D721Med (cell line): ENCODE data around the gene WWTR1.

Experiments used
- DNase-seq: peaks from one replicate; pipeline ENCODE4 v3.0.0; 2011; ENCODE audit warnings: low spot score; ENCODE audit not compliant: insufficient read length
- FAIRE-seq: peaks from 2 replicates; lab custom pipeline; 2011; peaks lifted over from hg19 to GRCh38; lab: Jason Lieb, UNC
- CTCF ChIP-seq: IDR thresholded peaks from 2 replicates; pipeline ENCODE4 v1.5.1; 2012; ENCODE audit warnings: mild to moderate bottlenecking, control low read depth; ENCODE audit not compliant: insufficient read depth; ENCODE audit errors: missing control alignments

The WWTR1 gene

GRCh38 chr3:149647285-149647684 is 10.5 kb downstream of the WWTR1 start:
- TF ChIP-seq CTCF: no peak
- no peak for DNase-seq
- FAIRE-seq: no peak

- FAIRE-seq: no peak
- no peak for TF ChIP-seq CTCF
- DNase-seq: no peak
These were observed 11.6 kb downstream of the WWTR1 start for GRCh38 chr3:149646181-149646766.

GRCh38 chr3:149643963-149644362 is 13.9 kb downstream of the WWTR1 start:
- TF ChIP-seq CTCF: no peak
- no peak for DNase-seq
- no peak for FAIRE-seq

- FAIRE-seq (no peak), DNase-seq (no peak)
- TF ChIP-seq CTCF: no peak
These were observed 14.4 kb downstream of the WWTR1 start for GRCh38 chr3:149643482-149643798.

- no peak for TF ChIP-seq CTCF
- DNase-seq (no peak), FAIRE-seq (no peak)
These were observed 16.7 kb downstream of the WWTR1 start for GRCh38 chr3:149640976-149641728.

- FAIRE-seq (no peak), DNase-seq (no peak)
- TF ChIP-seq CTCF: no peak
These were observed 18.7 kb downstream of the WWTR1 start for GRCh38 chr3:149639093-149639486.
